Epidermal melanocyte (primary cell): ENCODE measurements around the gene NSG2.

Experiments used
- DNase-seq: peaks from one replicate; pipeline ENCODE4 v3.0.0; 2011; ENCODE audit warnings: low spot score; ENCODE audit not compliant: insufficient read length

Gene NSG2

DNA sequence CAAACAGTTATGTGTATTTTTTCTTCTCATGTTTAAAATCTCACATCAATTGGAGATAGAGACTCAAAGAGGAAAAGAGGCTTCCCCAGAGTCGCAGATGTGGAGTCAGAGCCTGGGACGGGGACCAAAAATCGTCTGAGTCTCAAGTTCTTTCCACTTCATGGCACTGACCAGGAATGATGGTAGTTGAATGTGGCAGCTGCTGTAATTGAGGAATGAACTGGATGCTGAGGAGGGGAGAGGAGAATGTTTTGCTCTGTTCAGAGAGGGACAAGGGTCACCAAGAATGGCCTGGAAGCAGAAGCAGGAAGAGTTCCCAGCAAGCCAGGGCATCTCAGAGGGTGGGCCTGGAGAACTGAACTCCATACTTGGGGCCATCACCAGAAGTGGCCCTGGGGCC lies 103.9 kb downstream of the NSG2 start:
- no peak for DNase-seq

DNA sequence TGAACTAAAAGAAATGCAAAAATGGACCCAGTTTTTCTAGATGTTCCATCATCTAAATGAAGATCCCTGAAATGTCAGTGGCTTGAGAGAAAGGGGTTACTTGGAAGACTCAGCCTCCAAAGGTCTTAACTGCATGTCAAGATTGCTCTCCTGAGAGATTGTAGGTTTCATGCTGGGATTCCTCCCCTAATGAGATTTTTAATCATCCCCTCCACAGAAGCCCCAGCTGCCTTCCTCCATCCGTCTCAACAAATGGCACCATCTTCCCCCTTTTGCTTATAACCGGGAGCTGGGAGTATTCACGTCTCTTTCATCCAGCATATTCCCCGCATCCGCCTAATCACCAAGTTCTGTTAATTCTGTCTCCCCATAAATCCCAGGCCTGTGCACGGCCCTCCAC lies 104.5 kb downstream of the NSG2 start:
- DNase-seq = no peak

DNA sequence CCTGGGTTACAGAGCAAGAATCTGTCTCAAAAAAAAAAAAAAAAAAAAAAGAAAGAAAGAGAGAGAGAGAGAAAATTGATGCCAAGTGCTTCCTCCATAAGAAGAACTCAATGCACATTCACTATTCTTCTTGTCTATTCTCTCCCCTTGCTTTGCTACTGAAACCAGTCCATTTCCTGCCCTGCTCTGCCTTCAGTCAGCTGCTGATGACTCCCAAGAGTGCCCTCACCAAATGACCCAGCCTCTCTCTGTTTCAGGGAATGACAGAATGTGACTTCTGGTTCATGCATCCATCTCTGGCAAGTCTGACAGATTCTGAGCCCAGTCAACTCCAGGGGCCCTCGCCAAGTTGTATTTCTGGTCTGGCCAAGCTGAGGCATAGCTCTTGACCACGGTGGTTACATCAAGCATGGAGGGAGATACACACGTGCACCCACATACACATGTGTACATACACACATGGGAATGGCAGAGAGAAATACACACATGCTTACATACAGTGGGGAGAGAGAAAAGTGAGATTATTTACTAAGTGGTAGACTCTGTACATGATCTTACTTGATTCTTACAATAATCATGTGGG lies 106.2 kb downstream of the NSG2 start:
- DNase-seq = no peak

DNA sequence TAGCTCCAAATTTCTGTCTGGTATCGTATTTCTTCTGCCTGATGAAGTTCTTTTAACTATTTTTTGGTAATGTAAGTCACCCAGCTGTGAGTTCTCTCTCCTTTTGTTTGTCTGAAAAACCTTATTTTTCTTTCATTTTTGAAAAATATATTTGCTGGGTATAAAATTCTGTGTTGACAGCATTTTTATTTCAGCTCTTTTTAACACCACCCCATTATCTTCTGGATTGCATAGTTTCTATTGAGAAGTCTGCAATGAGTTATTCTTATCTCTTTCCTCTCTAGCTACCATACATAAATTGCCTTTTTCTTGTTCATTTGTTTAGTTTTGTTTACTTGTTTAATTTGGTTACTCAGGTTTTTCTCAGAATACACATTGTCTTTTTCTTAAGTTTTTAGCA lies 109.1 kb downstream of the NSG2 start:
- no peak for DNase-seq

DNA sequence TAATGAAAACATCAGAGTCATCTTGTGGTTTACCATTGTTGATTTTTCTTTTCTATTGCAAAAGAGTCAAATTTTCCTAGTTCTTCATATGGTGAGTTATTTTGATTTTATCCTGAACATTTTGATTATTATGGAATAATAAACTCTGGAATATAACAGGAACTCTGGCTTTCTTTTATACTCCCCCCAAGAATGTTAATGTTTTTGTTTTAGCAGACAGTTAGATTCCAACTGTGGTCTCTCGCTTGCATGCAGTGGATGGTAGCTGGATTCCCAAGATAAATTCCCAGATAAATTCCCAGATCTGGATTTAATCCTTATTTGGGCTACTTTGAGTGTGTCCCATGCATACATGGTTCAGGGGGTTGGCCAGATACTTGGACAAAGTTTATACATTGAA lies 109.8 kb downstream of the NSG2 start:
- DNase-seq = no peak

DNA sequence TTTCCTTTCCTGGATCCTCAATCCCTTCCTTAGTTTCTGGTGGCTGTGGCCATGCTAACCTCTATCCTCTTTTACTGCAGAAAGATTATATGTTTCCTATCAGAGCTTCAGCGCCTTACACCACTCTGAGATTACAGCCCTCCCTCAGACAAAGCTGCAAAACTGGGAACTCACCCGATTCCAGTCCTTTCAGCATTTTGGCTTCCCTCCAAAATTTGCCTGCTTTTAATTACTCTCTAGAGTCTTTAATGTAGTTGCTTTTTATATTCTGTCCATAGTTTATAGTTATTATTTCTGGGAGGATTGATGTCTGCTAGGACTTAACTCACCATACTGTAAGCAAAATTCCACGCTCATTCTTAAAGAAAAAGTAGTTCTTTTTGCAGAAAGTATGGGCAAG lies 110.2 kb downstream of the NSG2 start:
- DNase-seq = no peak

DNA sequence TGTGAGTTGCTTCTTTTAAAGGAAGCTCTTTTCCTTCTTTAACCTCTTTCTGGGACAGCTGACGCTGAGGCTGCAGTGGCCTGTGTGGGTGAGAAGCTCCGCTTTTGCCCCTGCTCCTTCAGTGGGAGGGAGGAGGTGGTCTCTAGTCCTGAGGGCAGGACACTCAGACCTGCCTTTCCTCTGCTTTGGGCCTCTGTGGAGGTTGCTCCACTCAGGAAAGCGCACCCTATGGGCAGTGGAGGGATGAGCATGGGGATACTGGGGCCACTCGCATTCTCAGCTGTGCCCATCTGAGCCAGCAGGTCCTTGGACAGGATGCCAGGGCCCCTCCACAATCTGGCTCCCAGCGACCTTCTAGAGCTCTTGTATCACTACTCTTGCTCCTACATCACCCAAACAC lies 111.5 kb downstream of the NSG2 start:
- DNase-seq = no peak
